Right renal cortex interstitium (tissue), 3 donors: ENCODE data around the gene IRX2. TPM values are rescaled to one million over a fixed set of nuclear protein-coding genes. Genes with fewer than 3 reads are reported as not detected.

Experiments used
- DNase-seq, 3 donors: peaks; one replicate each; pipeline ENCODE4 v3.0.0-alpha.2; 2013; ENCODE audit warnings: low read depth in 3 of 3, low spot score in 2 of 3
- polyA plus RNA-seq, 3 donors: library from polyadenylated mRNA; unstranded; fragments of 120-200 nt; gene quantifications; one replicate each; pipeline ENCODE4 v1.2.1, GENCODE V29; 2013; ENCODE audit not compliant: insufficient read length in 3 of 3

IRX2 gene
- polyA plus RNA-seq, 3 donors, result 23.1 to 24.0 (median 23.2) TPM

DNA sequence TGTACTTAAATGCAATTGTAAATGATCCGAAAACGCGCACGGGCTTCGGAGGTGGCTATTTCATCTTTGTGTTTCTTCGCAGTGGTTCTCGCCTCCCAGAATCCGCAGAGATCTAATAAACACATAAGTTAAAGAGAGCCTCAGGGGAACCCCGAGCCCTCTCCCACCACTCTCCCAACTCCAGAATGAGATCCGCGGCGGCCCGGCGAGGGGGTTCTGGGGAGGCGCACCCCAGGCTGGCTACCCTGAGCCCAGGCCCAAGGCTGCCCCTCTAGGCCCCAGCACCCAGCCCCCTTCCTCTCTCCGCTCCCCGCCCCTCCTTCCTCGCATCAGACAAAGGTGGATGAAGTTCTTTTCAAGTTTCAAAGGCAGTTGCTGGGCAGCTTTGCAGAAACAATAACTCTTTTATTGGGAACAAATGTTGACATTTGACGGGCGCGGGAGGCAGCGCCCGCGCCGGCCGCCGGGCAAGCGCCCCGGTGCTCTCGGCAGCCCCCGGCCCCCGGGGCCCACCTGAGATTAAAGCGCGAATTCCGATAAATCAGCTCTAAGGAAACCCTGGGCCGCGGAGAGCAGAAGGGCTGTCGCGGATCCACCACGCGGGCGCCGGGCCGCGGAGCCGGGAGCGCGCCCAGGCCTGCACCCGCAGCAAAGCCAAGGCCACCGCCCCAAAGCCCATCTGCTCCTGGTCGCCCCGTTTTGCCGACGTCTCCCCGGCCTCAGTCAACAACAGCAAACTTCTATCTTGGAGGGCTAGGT lies 8.4 kb downstream of the IRX2 start:
- DNase-seq, result no peak

DNA sequence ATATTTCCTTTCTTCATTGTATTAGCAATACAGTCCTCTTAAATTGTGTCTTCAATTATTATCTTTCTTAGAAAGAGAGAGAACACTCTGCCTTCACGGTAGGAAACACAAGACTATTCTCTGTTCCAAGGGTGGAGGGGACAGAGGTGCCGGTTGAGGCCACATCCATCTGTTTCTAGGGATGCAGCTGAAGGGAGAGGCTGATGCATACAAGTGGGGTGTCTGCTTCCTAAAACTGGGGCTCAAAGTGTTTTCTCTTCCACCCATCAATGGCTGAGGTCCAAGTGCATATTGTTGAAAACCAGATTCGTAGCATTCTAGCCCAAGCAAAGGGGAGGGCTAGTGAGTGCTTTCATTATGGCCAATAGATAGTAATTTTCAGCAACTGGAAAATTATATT lies 9.5 kb downstream of the IRX2 start:
- no peak for DNase-seq

DNA sequence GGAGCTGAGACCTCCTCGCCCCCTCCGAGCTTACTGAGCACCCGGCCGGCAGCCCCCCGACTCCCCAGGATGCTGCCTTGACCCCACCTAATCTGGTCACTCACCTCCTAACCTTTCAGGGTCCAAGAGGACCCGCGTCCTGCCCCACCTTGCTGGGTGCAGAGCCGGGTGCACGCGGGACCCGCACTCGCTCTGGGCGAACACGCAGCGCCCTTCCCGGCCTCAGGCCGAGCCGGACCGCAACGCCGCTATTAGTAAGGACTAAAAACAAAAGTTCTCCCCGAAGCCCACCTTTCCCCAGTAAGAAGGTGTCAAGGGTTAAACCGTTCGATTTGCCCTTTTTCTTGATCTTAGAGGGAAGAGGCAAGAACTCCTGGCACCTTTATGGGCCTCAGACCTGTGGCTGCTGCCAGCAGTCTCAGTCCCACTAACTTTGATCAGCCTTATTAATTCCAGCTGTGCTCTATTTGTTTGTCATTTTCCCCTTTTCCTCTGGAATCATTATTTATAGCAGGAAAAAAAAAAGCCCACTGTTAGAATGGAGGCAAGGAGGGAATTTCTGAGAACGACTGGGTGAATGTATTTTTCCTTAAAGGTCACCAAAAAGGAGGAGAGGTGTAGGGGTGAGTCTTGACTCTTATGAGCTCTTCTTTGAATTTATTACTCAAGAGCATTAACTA lies 10.5 kb downstream of the IRX2 start:
- no peak for DNase-seq

DNA sequence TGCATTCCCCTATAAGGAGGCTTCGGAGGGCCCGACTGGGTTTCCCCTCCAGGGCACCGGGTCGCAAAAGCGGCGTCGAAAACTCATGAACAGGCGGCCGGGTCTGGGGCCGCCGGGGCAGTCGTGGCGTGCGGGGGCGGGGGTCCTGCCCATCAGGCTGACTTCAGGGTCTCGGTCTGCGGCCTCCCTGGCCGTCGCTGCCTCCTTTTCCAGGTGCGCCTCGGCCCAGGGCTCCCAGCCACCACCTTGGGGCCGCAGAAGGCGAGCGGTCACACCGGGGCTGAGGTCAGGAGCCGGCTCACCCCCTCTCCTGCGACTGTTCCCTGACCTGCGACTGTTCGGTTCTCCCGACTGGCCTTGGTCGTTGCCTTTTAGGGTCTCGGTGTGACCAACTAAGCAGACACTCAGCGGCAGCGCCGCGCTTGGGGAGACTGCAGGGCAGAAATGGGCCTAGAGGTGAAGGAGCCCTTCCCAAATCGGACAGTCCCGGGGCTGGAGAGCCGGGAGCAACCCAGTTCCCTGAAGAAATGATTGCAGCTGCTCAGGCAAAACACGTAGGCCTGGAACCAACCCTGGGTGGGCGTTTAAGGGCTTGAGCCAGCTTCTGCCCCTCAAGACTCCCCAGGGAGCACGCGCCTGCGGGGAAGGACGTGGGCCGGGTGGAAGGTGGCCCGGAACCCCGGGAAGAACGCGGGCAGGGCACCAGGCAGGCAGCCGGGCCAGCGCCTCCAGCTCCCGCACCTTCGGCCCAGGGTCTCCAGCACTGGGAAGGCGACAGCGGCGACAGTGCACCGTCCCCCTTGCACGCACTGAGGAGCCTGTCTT lies 11.2 kb downstream of the IRX2 start:
- no peak for DNase-seq

DNA sequence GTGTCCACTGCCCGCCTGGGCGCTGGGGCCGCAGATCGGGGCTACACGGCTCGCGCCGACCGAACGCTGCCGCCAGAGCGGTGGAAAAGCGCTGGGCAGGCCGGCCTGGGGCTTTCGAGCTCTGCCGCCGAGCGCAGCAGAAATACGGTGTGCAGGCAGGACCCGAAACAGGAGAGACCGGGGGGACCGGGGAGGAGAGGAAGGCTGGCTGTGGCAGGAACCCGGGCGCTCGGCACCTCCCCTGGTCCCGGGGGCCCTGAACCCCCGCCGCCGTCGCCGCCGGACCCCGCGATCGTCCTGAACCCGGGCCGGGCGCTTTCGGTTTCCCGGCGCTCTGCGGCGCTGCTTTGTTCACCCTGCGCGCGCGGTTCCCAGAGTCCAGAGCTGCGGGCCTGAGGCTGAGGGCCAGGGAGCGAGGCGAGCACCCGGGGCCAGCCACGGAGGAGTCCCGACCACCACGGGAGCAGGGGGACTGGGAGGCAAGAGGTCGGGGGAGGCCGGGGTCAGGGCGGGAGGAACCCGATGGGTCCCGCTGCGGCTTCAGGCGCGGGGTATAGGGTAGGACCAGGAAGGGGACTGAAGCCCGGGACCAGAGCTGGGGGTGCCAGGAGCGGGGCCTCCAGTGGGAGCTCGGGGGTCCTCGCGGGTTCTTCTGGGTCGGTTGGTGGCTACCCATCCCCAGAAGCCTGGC lies 12.0 kb downstream of the IRX2 start:
- no peak for DNase-seq

DNA sequence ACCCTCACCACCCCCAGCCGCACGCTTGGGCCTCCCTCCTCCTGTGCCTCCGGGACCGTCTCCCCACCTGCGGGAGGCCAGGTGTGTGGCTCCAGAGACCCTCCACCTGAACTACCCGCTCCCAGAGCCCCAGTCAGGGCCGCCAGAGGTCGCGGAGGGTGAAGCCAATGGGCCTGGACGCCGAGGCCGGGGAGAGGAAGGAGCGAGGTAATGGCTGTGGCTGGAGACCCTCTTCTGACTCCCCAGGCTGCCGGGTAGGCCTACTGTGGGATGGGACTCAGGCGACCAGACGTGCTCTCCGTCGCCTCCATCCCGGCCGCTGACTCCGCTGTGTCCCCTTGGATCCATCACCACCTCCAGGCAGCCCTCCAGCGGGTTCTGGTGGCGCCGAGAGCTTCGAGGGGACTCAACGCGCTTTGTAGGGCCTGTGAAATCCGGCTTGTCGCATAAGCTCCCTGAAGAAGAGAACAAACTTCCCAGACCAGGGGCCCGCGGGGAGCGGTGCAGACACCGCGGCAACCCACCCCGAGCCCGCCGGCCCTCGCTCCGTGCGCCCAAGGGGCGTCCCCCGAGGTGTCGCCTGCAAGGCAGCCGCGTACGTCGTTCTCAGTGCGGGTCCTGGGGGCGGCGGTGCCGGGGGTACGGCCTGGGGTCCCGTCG lies 12.6 kb downstream of the IRX2 start:
- no peak for DNase-seq

DNA sequence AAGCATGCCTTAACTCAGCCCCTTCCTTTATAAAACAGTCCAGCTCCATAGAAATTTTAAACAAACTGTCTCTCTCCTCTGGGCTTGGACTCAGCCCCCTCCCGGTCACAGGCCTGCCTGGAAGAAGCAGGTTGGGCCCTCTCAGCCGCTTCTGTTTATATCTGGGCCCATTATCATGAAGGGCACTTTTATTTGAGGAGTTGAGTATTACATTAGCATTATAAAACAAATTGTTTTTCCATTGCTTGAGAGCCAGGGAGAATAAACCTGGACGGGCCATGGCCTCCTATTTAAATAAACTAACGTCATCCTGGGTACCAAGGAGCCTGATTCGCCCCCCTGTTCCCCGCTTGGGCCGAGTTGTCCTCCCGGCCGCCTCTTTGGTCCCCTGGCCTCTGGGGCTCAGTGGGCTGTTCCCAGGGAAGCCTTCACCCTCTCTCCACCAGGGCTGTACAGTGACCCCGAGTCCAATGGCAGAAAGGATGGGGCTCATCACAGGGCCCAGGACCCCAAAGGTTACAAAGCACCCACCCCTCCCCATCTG lies 13.2 kb downstream of the IRX2 start:
- DNase-seq, result no peak

DNA sequence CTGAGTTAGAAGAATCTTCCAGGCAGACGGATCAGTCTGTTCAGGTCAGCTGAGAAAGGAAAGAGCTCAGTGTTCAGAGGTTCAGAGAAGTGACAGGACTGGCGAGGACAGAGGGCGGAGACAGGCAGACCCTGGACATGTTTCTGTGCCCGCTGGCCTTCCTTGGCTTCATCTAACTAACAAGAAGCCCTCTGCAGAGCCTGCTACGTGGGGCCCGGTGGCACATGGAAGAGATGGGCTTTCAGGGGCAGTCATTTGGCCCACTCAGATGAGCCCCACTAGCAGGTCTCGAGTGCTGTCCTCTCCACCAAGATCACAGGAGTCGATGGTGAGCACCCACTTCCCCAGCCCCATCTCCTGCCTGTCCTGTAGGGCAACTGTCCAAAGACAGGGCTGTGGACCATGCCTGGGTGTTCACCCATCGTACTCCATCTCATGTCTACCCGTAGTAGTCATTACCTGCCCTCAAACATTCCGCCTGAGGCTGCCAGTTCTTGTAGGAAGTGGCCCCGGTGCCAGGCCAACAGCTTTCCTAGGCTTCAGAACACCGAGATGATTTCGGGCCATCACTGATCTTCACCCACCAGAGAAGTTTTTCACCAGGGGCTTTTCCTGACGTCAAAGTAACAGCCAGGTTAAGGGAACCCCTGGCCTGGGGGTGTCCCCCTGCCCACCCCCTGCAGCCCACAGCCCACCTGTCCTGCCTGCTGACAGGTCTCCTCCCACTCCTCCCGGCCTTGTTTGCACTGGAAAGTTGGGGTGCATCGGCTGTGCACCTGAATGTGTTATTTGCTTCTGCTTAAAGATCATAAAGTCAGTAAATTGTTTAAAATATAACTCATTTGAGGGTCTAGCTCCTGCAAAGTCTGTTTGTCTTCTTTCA lies 14.0 kb downstream of the IRX2 start:
- DNase-seq, result no peak

DNA sequence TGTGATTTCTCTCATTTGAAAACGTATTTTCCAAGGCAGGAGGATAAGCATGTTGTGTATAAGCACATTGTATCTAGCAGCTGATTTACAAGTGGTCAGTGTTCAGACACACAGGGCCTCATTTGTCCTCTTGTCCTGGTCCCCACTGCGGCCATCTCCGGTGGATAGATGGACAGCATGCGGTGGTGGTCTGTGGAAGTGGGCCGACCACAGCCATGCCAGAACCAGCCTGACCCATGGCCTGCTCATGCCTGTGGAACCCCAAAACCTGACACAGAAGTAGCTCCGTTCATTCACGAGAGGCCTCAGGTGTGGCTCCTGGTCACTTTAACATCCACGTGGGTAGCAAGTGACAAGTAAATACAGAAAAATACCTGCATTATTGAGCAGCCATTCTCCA lies 14.6 kb downstream of the IRX2 start:
- no peak for DNase-seq

DNA sequence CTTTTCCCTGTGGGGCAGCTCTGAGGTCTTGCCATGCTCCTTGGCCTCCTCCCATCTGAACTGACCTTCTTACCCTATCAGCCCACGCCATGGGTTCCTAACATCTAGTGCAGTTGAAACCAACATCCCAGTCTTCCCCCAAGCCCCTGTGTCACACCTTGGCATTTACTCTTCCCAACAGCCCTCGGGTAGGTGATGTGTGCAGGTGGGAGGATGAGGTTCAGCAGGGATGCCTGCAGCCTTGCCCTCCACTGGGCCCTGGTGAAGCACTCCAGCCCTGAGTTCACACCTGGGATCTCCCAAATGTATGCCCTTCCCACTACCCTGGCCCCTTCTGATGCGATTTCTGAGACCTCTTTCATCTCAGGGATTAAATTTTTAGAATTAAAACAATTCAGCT lies 15.5 kb downstream of the IRX2 start:
- DNase-seq, result no peak

DNA sequence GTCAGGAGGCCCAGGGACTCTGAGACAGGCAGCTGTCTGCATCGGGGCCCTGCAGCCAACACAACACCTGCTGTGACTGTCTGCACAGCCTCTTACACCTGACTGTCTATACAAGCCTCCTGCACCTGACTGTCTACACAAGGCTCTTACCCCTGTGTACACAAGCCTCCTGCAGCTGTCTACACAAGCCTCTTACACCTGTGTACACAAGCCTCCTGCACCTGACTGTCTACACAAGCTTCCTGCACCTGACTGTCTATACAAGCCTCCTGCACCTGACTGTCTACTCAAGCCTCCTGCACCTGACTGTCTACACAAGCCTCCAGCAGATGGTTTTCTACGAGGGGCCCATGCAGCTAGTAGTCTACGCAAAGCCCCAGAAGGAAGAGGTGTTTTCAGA lies 18.6 kb downstream of the IRX2 start:
- DNase-seq, result no peak

DNA sequence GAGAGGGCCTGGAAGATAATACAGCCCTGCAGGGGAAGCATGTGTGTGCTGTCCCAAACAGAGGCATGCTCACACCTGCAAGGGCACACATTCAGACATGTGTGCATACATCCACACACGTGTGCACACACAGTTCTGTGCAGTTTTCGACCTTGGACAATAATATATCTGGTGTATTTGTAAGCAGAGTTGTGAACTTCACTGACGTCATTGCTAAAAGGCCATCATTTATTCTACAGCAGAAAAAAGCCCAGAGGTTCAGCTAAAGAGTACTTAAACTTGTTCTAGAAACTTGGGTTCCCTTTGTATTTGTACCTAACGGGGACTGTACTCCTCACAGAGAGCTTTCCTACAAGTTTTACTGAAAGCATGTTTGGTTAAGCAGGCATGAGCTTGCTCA lies 19.5 kb downstream of the IRX2 start:
- DNase-seq, result no peak

DNA sequence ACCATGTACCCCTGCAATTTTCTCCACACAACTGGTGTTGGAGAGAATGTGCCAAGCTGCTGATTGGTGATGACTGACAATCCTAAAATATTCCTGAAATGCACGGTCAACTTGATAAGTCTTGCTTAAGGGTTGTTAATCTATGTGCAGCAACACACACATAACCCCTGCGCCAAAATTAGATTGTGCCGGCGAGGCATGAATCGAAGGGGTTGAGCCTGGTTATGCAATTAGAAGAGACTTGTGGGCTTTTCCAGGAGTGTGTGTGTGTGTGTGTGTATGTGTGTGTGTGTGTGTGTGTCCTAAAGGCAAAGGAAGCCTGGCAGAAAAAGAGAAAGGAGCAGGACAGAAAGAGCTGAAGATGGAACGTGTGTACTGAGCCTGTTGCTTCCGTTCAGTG lies 22.3 kb downstream of the IRX2 start:
- DNase-seq, result no peak

DNA sequence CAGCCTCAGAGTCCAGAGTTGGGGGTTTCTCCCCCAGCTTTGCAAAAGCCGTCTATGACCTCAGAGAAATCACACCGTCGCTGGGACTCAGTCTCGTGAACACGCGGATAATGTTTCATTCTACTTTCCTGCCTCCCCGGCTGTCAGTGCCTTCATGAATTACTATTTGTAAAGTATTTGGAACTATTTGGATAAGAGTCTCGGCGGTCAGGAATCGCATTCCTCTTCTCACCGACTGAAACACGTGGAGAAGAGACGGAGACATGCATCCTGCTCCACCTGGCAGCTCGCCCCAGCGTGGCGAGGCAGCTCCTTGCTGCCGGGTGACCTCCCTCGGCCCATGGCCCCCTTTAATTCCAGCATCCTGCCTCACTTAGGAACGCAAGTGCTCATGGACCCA lies 23.9 kb downstream of the IRX2 start:
- no peak for DNase-seq

DNA sequence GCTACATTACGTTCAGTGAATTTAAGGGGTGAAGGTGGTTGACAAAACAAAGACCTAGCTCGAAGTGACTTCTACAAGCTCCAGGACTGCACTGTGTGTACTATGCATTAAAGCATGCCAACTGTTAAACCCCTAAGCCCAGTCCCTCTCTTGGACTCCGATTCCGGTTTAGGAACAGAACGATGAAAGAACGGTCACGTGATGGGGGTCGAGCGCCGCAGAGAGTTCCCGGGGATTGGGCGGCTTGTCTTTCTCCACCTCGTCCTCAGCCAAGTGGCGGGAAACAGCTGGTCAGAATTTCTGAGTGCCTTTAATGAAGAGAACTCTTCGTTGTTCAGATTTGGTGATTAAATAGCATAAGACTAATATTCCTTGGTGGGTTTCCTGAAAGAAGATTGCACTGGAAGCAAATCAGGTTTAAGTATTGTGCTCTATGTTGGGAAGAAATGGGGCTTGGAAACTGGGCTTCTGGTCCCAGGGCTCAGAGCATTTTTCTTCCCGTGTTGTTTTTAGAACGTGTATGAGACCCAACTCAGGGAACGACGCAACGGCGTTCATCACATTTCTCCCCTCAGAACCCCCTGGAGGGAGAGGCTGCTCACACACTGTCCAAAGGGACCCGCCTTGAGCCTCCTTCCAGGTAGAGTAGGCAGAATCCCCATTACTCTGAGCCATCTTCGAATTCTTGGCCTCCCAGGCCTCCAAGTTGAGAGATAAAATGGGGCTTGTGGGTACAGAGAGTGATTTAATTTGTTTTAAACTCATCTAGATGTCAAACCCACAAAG lies 25.3 kb downstream of the IRX2 start:
- DNase-seq, result no peak

DNA sequence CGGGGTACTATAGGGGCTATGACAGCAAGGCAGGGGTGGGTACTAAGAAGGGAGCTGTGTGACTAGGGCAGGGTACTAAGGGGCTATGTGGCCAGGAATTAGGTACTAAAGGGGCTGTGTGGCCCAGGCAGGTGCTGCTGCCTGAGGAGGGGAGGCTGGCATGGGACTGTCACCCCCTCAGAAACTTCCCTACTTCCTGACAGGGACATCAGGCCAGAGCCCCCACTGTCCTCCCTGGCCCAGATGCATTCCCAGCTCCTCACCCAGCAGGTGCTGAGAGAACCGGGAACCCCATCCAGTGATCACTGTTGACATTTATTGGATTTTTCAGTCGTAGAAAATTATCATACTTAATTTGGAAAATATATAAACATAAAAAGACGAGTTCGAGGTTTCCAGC lies 26.6 kb downstream of the IRX2 start:
- DNase-seq, result no peak

DNA sequence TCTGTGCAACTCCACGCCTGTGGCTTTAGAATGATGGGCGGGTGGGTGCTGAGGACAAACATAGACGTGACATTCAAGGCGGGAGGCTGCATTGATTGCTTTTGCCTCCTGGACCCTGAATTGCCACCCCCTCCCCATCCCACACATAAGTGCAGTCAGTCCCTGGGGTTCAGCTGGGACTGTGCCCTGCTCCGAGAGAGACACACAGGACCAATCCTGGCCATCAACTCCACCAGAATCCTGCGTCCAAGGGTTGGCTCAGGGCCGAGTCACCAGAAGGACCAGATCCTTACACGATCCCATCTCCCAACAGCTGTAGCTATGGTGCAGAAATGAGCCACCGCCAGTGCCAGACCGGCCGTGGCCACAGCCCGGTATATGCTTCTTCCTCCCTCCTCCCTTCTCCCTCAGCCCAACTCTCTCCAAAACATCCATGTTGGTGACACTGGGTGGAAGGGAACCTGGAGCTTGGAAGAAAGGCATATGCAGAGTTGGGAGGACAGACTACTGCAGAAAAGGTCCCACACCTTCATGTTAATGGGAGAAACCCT lies 27.4 kb downstream of the IRX2 start:
- no peak for DNase-seq

DNA sequence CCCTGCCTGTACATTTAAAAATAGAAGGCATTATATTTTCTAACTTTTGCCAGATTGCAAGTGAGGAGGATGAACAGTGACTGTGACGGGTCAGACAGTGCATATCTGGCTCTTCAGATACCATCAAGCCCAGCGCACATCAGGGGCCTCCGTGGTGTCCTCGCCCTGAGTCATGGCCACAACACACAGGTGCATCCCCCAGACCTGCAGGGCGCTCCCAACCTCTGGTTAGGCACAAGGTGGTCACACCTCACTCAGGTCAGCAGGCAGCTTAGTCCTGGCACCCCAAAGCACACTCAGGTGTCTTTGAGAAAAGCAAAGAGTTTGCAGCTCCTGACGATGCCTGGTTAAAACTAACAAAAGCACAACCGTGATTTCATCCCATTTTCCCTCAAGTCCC lies 28.6 kb downstream of the IRX2 start:
- no peak for DNase-seq
